Esophagus muscularis mucosa (tissue), 4 donors: ENCODE measurements around the gene SLC2A5. TPM values are rescaled to one million over a fixed set of nuclear protein-coding genes. Genes with fewer than 3 reads are reported as not detected.

Experiments used
- DNase-seq: peaks from one replicate; pipeline ENCODE4 v3.0.0-alpha.2; 2017; ENCODE audit errors: extremely low spot score
- H3K27ac ChIP-seq, 4 donors: fragments of 200-600 bp; sonication (generic); replicated peaks in 1 of 4; 1 replicate in 3 of 4; 2 replicates in 1 of 4; pipeline ENCODE4 v1.5.1; 2016 to 2019; ENCODE audit warnings: mild to moderate bottlenecking in 1 of 4
- H3K27me3 ChIP-seq, 4 donors: fragments of 200-600 bp; sonication (generic); one replicate each; pipeline versions ENCODE4 v1.5.1 to v1.6.0; 2016 to 2019
- H3K36me3 ChIP-seq, 4 donors: fragments of 200-600 bp; sonication (generic); one replicate each; pipeline ENCODE4 v1.5.1; 2016 to 2019
- H3K4me1 ChIP-seq, 4 donors: fragments of 200-600 bp; sonication (generic); one replicate each; pipeline ENCODE4 v1.5.1; 2016 to 2019
- H3K4me3 ChIP-seq, 4 donors: fragments of 200-600 bp; sonication (generic); 1 replicate in 2 of 4; 2 replicates in 2 of 4; pipeline ENCODE4 v1.5.1; 2016 to 2019; ENCODE audit warnings: mild to moderate bottlenecking in 4 of 4, moderate library complexity in 1 of 4
- H3K9me3 ChIP-seq, 4 donors: fragments of 200-600 bp; sonication (generic); 1 replicate in 3 of 4; 2 replicates in 1 of 4; pipeline ENCODE4 v1.5.1; 2016 to 2019
- EP300 ChIP-seq: sonication (generic); formaldehyde crosslinking; IDR thresholded peaks from one replicate; pipeline ENCODE4 v1.6.1; 2017; ENCODE audit warnings: antibody characterized with exemption
- POLR2A ChIP-seq: fragments of 450-650 bp; IDR thresholded peaks from one replicate; pipeline ENCODE4 v1.6.1; 2017; ENCODE audit warnings: antibody characterized with exemption, moderate library complexity, mild to moderate bottlenecking, low read depth
- POLR2AphosphoS5 ChIP-seq, 2 donors: sonication (generic); formaldehyde crosslinking; IDR thresholded peaks; one replicate each; pipeline ENCODE4 v1.6.1; 2017; ENCODE audit warnings: antibody characterized with exemption in 2 of 2
- WGBS: methylation state at CpG from one replicate; pipeline ENCODE4 v1.1.5; 2018; 5-methylcytosine and 5-hydroxymethylcytosine counted together
- intact Hi-C: fragments of 100-400 bp; cut with DNase I; formaldehyde crosslinking; loops from one replicate; pipeline ENCODE4 v1.15.1; 2023
- total RNA-seq, 4 donors: library from RNA; depleted of rRNA; stranded (reverse); fragments of >200 nt; gene quantifications; one replicate each; pipeline versions ENCODE4 v1.1.0 to v1.2.1, GENCODE V29; 2016
- TF ChIP-seq, protein P1 (sequence below), 3 experiments: fragments of 200-600 bp in 2 of 3; fragments of 450-650 bp in 1 of 3; sonication (generic) in 2 of 3; IDR thresholded peaks; one replicate each; pipeline ENCODE4 v1.5.1; 2017 to 2019; ENCODE audit warnings: antibody characterized with exemption in 3 of 3, mild to moderate bottlenecking in 2 of 3, moderate library complexity in 1 of 3

SLC2A5 gene
- total RNA-seq, 4 donors from 2014 or later, result 0.06 to 2.0 (median 0.57) TPM; not detected in 1

DNA sequence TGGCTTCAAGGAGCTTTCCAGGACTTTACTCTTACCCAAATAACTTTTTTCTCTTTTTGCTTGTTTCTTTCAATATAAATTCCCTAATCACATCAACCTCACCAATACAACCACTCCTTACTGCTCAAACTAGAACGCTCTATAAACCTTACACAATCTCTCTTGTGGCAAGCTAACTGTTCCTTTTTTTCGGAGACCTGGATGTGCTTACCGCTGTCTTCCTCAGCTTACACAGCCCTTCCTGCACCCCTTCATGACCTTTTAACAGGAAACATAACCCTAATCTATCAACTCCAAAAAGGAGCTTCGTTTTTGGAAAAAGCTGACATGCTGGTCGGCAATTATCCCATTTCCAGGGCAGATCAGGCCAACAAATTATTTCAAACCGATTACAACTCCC, 24.1 kb upstream of the SLC2A5 start:
- no peak for DNase-seq
- Histone ChIP-seq H3K4me3 (no peak overlapping the region), H3K9me3 (no peaks in the 10 kb centered on the region), H3K27me3 (no peaks in the 10 kb centered on the region), H3K4me1 (peaks cover 0 to 2% (median 0%) of the 10 kb centered on the region in 4 donors), H3K36me3 (no peaks in the 10 kb centered on the region), H3K27ac (no peak overlapping the region)
- TF ChIP-seq POLR2AphosphoS5 (IDR thresholded peaks at IDR 0.05), result no peak
- TF ChIP-seq, protein P1, sequence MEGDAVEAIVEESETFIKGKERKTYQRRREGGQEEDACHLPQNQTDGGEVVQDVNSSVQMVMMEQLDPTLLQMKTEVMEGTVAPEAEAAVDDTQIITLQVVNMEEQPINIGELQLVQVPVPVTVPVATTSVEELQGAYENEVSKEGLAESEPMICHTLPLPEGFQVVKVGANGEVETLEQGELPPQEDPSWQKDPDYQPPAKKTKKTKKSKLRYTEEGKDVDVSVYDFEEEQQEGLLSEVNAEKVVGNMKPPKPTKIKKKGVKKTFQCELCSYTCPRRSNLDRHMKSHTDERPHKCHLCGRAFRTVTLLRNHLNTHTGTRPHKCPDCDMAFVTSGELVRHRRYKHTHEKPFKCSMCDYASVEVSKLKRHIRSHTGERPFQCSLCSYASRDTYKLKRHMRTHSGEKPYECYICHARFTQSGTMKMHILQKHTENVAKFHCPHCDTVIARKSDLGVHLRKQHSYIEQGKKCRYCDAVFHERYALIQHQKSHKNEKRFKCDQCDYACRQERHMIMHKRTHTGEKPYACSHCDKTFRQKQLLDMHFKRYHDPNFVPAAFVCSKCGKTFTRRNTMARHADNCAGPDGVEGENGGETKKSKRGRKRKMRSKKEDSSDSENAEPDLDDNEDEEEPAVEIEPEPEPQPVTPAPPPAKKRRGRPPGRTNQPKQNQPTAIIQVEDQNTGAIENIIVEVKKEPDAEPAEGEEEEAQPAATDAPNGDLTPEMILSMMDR (IDR thresholded peaks at IDR 0.05), result no peak
- no peak for TF ChIP-seq EP300
- 72% methylated on average over 6 of the region's 6 CpGs for WGBS
- intact Hi-C loops, result no loop called here

DNA sequence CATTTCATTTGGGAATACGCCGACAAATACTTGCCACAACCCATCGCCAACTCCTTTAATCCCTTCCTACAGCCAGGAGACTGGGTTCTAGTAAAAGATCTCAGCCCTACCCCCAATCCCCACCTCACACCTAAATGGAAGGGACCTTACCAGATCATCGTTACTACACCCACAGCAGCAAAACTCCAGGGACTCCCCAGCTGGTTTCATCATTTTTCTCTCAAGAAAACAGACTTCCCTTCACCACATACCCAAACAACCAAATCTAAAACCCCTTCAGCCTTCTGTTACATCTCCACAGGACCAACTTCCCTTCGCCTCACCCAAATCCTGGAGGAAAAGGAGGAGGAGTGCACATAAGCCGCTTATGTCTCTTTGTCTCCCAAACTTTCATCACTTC, 23.7 kb upstream of the SLC2A5 start:
- no peaks in the 10 kb centered on the region for H3K27me3 ChIP-seq
- no peak overlapping the region for H3K27ac ChIP-seq
- no peaks in the 10 kb centered on the region for H3K36me3 ChIP-seq
- H3K9me3 ChIP-seq, result no peaks in the 10 kb centered on the region
- no peak overlapping the region for H3K4me3 ChIP-seq
- DNase-seq, result no peak
- H3K4me1 ChIP-seq, result no peaks in the 10 kb centered on the region
- intact Hi-C loops, result no loop called here
- TF ChIP-seq EP300 (no peak), POLR2A (no peak), POLR2AphosphoS5 (IDR thresholded peaks at IDR 0.05) (no peak)
- TF ChIP-seq, protein P1 (IDR thresholded peaks at IDR 0.05), result no peak
- WGBS, result 92% methylated on average over 6 of the region's 6 CpGs

DNA sequence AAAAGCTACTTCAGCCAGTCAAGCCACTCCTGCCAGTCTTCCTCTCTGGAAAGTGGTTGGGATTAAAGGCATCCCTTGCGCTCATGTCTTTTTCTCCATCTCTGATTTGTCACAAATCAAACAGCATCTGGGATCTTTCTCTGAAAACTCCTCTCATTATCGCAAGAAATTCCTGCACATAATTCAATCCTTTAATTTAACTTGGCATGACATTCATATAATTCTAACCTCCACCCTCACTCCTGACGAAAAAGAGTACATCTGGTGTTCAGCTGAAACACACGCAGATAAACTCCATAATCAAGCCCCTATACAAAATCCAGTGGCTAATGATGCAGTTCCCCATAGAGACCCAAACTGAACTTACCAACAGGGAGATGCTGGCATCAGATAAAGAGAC, 19.4 kb upstream of the SLC2A5 start:
- H3K27me3 ChIP-seq, result no peaks in the 10 kb centered on the region
- 80% methylated on average over 4 of the region's 4 CpGs for WGBS
- no peaks in the 10 kb centered on the region for H3K9me3 ChIP-seq
- H3K27ac ChIP-seq, result no peak overlapping the region
- H3K4me3 ChIP-seq, result no peak overlapping the region
- no peak for DNase-seq
- peaks cover 14 to 23% (median 22%) of the 10 kb centered on the region in 4 donors for H3K4me1 ChIP-seq
- H3K36me3 ChIP-seq, result no peaks in the 10 kb centered on the region
- TF ChIP-seq POLR2A (no peak), EP300 (no peak), POLR2AphosphoS5 (IDR thresholded peaks at IDR 0.05) (no peak)
- TF ChIP-seq, protein P1 (IDR thresholded peaks at IDR 0.05), result no peak
- intact Hi-C loops, result no loop called here

DNA sequence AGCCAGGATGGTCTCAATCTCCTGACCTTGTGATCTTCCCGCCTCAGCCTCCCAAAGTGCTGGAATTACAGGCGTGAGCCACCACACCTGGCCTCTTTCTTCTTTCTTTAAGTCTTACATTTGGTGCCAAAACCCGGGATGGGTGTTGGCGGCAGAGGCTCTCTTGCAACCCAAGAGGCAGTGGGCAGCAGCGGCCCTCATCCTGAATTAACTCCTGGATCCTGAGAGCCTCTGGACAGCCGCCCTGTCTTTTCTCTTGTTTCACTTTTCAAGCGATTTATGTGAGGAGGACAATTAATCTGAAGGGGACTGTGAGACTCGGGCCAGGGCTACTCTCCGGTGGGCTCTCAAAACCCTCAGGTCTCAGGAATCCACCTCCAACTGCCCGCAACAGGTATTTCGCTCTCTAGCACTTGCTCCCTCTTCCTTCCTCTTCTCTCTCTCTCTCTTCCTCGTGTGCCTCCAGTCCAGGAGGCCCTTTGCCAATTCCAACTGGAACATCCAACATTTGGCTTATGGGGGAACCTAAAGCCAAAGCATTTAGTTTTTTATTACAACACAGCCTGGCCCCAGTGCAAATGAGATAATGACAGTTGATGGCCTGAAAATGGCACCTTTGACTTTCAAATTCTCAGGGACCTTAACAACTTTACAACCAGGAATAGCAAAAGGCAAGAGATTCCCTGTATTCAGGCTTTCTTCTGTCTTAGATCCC, 18.1 kb upstream of the SLC2A5 start:
- H3K4me1 ChIP-seq, result peaks cover 14 to 23% (median 22%) of the 10 kb centered on the region in 4 donors
- H3K27me3 ChIP-seq, result no peaks in the 10 kb centered on the region
- no peak overlapping the region for H3K4me3 ChIP-seq
- WGBS, result 86% methylated on average over 12 of the region's 12 CpGs
- no peaks in the 10 kb centered on the region for H3K9me3 ChIP-seq
- TF ChIP-seq POLR2A (no peak), POLR2AphosphoS5 (IDR thresholded peaks at IDR 0.05) (no peak), EP300 (no peak)
- TF ChIP-seq, protein P1 (IDR thresholded peaks at IDR 0.05), result no peak
- DNase-seq, result no peak
- H3K27ac ChIP-seq, result no peak overlapping the region
- no peaks in the 10 kb centered on the region for H3K36me3 ChIP-seq
- intact Hi-C loops, result no loop called here

DNA sequence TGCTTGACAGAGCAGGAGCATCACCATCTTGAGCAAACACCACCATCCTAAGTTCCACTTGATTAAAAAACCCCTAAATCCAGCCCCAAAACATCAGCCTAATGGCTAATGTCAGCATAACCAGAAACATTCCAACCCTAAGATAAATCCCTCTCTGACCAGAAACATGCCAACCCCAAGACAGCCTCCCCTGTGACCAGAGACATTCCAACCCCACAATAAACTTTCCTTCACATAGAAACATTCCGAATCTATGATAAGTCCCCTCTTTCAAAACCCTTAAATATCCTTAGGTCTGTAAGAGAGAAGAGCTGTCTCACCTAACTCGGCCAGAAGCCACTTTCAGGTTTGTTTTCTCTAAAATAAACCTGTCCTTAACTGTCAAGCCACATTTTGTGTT, 17.4 kb upstream of the SLC2A5 start:
- no peak for TF ChIP-seq POLR2AphosphoS5 (IDR thresholded peaks at IDR 0.05)
- TF ChIP-seq, protein P1 (IDR thresholded peaks at IDR 0.05), result no peak
- TF ChIP-seq EP300, result no peak
- no peak for TF ChIP-seq POLR2A
- H3K27me3 ChIP-seq, result no peaks in the 10 kb centered on the region
- H3K4me3 ChIP-seq, result no peak overlapping the region
- H3K27ac ChIP-seq, result no peak overlapping the region
- intact Hi-C loops, result no loop called here
- DNase-seq, result no peak
- no peaks in the 10 kb centered on the region for H3K36me3 ChIP-seq
- H3K9me3 ChIP-seq, result no peaks in the 10 kb centered on the region
- 73% methylated on average over 2 of the region's 2 CpGs for WGBS
- peaks cover 14 to 24% (median 23%) of the 10 kb centered on the region in 4 donors for H3K4me1 ChIP-seq
